ENCODE results near the gene CCDC126. TPM values are rescaled to one million over a fixed set of nuclear protein-coding genes. Genes with fewer than 3 reads are reported as not detected.
A peak's percentile ranks its signal among the peaks of the same experiment; 100 is the strongest.
"Not testable (repeated sequence)": the region's sequence is repeated elsewhere in the genome, so short reads cannot be mapped to it uniquely, and the experiment has no call there.

Gene CCDC126
- total RNA-seq, 2 donors from 2014 or later = 7.6 to 10.6 TPM

- Histone ChIP-seq H3K4me3 (no peak overlapping the region), H3K4me1 (no peaks in the 10 kb centered on the region), H3K27ac (no peak overlapping the region), H3K9me3 (no peaks in the 10 kb centered on the region), H3K9ac (ENCODE audit: low read depth in 2 of 2, low read length in 2 of 2) (no peak overlapping the region), H3K27me3 (no peaks in the 10 kb centered on the region), H3K36me3 (no peaks in the 10 kb centered on the region)
- intact Hi-C loops (cut with DNase I) = no loop called here
- TF ChIP-seq CTCF (IDR thresholded peaks at IDR 0.05) = no peak
- DNase-seq = no peak
Observed at GRCh38 chr7:23664122-23664521, 66.9 kb downstream of the CCDC126 start.

GRCh38 chr7:23672033-23672432, 74.9 kb downstream of the CCDC126 start:
- Histone ChIP-seq H3K4me3 (no peak overlapping the region), H3K9ac (ENCODE audit: low read depth in 2 of 2, low read length in 2 of 2) (no peak overlapping the region), H3K27me3 (no peaks in the 10 kb centered on the region), H3K27ac (no peak overlapping the region), H3K4me1 (no peaks in the 10 kb centered on the region), H3K9me3 (no peaks in the 10 kb centered on the region), H3K36me3 (no peaks in the 10 kb centered on the region)
- TF ChIP-seq CTCF (IDR thresholded peaks at IDR 0.05) = no peak
- intact Hi-C loops (cut with DNase I) = no loop called here
- DNase-seq = no peak

DNA sequence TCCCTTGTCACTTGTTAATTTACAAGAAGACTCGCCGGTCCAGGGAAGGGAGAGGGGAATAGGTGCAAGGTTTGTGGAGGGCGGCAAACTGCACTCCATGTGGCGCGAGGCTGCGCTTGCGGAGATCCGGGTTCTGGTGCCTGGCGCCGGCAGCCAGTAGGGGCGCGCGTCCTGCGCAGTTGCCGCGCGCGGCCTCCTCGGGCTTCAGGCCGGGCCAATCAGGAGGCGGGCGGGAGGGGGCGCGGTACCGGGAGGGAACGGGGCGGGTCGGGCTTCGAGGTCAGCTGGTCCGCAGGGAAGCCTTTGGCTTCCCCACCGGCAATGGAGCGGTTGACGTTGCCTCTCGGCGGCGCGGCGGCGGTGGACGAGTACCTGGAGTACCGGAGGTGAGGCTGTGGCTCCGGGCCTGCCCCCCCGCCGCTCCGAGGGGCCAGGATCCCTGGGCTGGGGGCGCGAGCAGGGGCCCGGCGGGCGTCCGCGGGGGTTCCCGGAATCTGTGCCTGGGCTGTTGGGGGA, 82.8 kb downstream of the CCDC126 start, which contains the start of gene FAM221A:
FAM221A (plus strand) TSS at position 302 of the 516 bp plus-strand sequence; CDS start at position 322, 20 bp downstream.
- peak; percentile 72 for TF ChIP-seq CTCF (IDR thresholded peaks at IDR 0.05)
- no peaks in the 10 kb centered on the region for H3K4me1 ChIP-seq
- peak within 1 kb of the TSS; percentile 84 for H3K4me3 ChIP-seq
- no peaks in the 10 kb centered on the region for H3K27me3 ChIP-seq
- no peaks in the 10 kb centered on the region for H3K9me3 ChIP-seq
- H3K9ac ChIP-seq (ENCODE audit: low read depth in 2 of 2, low read length in 2 of 2) = peak within 1 kb of the TSS; percentile 82 to 88
- peak within 1 kb of the TSS; percentile 88 for H3K27ac ChIP-seq
- no peaks in the 10 kb centered on the region for H3K36me3 ChIP-seq
- peak; percentile 93 for DNase-seq
- intact Hi-C loops (cut with DNase I) = no loop called here

DNA sequence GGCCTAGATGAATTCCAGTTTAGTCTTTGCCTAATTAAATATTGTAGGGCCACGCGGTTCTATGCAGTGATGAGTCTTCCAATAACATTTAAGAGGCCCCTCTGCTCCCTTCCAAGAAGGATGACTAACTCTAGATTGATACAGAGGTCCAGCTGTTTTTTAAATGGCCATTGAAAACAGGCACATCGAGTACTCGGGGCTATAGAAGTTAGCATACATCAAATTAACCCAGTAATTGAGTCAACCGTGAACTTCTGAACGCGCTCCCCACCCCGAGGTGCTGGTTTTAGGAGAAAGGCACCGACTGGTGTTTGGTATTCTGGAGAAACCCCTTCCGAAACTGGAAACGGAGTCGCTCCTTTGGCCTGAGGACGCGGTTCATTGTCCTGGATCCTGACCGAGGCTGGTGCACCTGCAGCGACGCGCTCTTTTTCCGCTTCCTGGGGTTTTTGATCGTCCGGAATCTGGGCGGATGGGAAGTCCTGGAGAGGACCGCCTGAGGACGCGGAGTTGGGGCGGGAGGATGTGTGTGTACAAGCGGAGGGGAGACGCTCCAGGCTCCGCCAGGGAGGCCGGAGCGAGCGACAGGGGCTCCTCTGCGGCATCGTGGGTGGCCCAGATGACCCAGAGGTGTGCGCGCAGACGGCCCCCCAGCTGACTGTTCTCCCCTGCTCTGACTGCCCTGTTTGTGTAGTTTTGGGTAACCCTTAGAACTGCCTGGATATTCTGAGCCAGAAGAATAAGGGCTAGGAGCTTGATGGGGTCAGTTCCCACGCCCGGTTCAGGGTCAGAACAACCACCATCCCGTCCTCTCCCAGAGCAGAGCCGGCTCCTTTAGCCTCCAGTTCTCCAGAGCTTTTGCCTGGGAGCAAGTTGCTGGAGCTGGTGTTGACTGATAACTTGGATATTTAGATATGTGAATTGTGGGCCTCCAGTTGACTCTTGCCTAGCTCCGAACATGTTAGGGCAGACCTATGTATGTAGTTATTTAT, 83.5 kb downstream of the CCDC126 start:
- Histone ChIP-seq H3K27me3 (no peaks in the 10 kb centered on the region), H3K36me3 (no peaks in the 10 kb centered on the region), H3K9me3 (no peaks in the 10 kb centered on the region), H3K9ac (ENCODE audit: low read depth in 2 of 2, low read length in 2 of 2) (peak overlapping the region; percentile 82 to 88), H3K27ac (peak overlapping the region; percentile 88), H3K4me1 (no peaks in the 10 kb centered on the region), H3K4me3 (peak overlapping the region; percentile 84)
- peak; percentile 87 for DNase-seq
- intact Hi-C loops (cut with DNase I) = no loop called here
- TF ChIP-seq CTCF (IDR thresholded peaks at IDR 0.05) = no peak

DNA sequence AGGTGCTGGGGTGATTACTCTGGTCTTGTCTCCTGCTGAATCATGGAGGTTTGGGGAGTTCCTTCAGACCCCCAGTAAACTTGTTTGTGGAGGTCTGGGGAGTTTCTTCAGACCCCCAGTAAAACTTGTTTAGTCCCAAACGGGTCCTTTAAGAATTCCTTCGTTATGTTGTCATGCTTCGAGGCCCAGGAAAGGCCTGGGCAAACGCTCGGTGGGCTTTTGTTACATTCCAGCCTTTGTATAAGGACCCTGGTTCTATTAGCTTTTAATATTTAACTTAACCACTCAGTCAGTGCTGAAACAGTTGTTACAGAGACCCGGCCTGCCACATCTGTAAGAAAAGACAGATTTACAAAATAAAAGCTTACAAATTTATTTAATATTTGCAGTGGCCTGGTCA, 86.9 kb downstream of the CCDC126 start:
- DNase-seq; H3K9me3 ChIP-seq; H3K36me3 ChIP-seq; H3K4me1 ChIP-seq; H3K4me3 ChIP-seq; H3K27me3 ChIP-seq; intact Hi-C loops (cut with DNase I); H3K9ac ChIP-seq (ENCODE audit: low read depth in 2 of 2, low read length in 2 of 2); H3K27ac ChIP-seq: not testable (repeated sequence)

DNA sequence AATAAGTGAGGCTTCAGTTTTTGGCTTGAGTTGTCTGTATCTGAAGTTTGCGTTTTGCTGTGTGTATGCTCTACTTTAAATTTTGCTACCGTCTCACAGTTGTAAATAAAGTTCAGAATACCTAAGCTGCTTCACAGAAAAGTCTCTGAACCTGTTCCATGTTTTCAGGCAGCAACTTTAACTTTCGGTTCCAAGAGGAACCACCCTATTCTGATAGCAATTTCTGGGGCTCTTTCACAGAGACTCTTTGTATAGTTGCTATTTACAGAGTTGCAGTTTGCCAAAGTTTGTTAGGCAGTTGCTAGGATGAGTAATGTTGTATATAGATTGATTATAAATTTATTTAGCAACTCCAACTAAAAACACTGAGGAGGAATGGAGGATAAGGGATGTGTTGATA, 88.5 kb downstream of the CCDC126 start:
- Histone ChIP-seq H3K36me3 (no peaks in the 10 kb centered on the region), H3K9ac (ENCODE audit: low read depth in 2 of 2, low read length in 2 of 2) (no peak overlapping the region), H3K27me3 (no peaks in the 10 kb centered on the region), H3K4me1 (no peaks in the 10 kb centered on the region), H3K4me3 (no peak overlapping the region), H3K27ac (peak overlapping the region; percentile 1), H3K9me3 (no peaks in the 10 kb centered on the region)
- intact Hi-C loops (cut with DNase I) = no loop called here
- TF ChIP-seq CTCF (IDR thresholded peaks at IDR 0.05) = no peak
- no peak for DNase-seq

All from colonic mucosa (tissue), 4 donors.